OCI-M2 (cell line): ENCODE data around the gene IL17RD.

Source experiments
- DNase-seq: peaks from one replicate; lab custom pipeline; 2025; ENCODE audit not compliant: unreplicated experiment; lab: John Stamatoyannopoulos, UW

Gene IL17RD

DNA sequence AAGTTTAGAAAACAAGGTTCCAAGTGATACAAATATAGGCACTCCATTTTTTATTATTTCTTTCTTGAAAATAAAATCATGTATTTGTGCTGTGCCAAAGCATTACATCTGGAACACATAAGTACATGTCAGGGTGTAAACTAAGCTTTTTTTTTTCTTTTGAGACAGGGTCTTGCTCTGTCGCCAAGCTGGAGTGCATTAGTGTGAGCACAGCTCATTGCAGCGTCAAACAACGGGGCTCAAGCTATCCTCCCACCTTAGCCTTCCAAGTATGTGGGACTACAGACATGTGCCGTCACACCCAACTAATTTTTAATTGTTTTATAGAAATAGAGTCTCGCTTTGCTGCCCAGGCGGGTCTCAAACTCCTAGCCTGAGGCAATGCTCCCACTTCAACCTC lies 95.7 kb downstream of the IL17RD start:
- DNase-seq = no peak

DNA sequence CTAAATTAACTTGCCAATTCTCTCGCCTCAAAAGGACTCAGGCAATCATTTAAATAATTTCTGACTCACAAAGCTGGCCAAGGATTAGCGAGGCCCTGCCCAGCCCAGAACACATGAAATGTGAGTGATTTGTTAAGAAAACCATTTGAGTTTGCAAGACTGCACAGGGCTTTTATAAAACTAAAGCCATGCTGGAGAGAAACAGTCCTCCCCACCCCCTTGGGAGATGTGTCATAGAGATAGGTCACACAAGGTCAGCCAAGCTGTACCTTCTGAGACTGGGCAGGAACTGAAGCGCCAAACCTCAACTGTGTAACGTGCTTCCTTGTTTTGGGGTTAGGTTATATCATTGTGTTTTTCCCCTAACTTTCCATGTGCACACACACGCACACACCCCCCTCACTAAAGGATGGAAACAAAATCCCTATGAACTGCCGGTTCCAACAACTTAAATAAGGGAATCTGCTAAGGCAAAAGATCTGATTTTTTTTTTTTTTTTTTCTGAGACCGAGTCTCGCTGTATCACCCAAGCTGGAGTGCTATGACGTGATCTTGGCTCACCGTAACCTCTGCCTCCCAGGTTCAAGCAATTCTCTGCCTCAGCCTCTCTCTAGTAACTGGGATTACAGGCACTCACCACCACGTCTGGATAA lies 96.6 kb downstream of the IL17RD start:
- no peak for DNase-seq

DNA sequence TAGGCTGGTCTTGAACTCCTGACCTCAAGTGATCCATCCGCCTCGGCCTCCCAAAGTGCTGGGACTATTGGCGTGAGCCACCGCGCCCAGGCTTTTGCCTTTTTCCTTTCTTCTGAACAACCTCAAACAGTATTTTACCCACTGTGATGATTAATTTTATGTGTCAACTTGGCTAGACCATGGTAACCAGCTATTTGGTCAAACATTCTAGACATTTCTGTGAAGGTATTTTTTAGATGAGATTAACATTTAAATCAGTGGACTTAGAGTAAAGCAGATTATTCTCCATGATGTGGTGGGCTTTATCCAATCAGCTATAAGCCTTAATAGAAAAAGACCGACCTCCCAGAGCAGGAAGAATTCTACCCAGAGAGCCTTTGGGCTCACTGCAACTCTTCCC lies 98.7 kb downstream of the IL17RD start:
- no peak for DNase-seq

DNA sequence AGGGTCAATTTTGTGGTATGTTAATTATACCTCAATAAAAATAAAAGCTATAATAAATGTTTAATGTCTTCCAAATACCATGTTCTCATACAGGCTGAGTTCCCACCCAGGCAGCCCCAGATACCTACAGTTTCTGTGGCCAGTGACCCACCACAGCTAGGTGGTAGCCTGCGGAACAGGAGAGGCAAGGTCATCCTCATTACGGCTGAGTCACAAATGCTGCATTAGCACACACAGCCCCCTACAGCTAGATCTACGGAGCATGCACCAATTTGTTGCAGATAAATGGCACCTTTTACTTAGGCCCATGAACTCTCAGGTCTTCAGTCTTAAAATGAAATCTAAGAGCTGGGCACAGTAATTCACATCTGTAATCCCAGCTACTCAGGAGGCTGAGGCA lies 99.6 kb downstream of the IL17RD start:
- no peak for DNase-seq

DNA sequence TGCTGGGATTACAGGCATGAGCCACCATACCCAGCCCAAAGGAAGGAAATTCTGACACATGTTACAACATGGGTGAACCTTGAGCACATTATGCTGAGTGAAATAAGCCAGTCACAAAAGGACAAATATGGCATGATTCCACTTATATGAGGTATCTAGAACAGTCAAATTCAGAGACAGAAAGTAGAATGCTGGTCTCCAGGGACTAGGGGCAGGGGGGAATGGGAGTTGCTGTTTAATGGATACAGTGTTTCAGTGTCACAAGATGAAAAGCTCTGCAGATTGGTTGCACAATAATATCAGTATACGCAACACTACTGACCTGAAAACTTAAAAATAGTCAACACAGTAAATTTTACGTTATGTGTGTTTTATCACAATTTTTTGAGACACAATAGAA lies 100.6 kb downstream of the IL17RD start:
- no peak for DNase-seq

DNA sequence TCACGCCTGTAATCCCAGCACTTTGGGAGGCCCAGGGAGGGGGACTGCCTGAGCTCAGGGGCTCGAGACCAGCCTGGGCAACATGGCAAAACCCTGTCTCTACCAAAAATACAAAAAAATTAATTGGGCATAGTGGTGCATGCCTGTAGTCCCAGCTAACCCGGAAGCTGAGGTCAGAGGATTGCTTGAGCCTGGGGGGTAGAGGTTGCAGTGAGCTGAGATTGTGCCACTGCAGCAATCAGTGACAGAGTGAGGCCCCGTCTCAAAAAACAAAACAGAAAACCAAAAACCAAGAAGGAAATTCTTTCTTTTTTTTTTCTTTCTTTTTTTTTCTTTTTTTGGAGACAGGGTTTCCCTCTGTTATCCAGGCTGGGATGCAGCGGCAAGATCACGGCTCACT lies 101.2 kb downstream of the IL17RD start:
- no peak for DNase-seq

DNA sequence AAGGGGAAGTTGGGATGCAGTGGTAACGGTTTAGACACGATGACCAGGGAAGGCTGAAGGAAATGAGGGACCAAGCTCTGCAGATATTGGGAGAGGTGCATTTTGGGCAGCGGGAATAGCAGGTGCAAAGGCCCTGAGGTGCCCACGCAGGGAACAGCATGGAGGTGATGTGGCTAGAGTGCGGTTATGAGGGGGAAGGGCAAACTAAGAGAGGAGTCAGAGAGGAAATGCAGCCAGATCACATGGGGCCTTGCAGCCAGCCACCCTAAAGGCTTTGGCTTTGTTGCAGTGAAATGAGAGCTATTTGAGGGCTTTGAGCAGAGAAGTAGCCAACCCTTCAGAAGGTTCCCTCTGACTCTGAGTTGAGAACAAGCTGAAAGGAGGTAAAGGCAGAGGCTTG lies 102.1 kb downstream of the IL17RD start:
- no peak for DNase-seq

DNA sequence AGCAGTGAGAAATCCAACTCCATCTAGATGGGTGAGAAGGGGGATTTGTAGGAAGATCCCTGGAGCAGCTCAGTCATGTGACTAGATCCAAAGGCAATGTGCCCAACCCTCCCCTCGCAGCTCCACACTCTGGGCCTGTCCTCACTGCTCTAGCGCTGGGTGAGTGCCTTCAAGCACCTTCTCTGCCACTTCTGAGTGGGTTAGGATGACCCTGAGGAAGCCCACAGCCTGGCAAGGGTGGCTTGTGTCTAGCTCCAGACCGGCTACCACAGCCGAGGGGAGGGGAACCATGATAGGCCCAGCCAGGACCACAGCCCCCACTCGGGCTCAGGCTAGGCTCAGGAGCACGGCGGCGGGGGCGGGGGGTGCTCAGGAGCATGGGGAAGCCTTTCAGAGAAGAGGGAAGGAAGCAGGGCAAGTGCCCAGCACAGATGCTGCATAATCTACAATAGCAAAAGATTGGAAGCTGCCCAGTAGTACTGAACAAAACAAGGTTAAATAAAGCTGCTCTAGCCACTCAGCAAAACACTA lies 103.0 kb downstream of the IL17RD start:
- no peak for DNase-seq

DNA sequence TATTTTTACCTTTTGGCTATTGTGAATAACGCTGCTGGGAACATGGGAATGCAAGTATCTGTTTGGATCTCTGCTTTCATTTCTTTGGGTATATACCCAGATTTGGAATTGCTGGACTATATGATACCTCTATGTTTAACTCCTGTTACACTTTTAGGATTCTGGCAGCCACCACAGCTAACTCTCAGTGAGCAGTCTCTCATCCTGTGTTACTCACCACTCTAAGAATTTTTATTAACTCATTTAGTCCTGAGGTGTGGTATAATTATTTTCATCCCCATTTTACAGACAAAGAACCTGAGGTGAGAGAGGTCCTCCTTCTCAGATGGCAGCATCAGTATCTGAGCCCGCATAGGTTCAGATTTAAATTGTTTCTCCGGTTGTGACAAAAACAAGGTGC lies 103.6 kb downstream of the IL17RD start:
- DNase-seq = no peak

DNA sequence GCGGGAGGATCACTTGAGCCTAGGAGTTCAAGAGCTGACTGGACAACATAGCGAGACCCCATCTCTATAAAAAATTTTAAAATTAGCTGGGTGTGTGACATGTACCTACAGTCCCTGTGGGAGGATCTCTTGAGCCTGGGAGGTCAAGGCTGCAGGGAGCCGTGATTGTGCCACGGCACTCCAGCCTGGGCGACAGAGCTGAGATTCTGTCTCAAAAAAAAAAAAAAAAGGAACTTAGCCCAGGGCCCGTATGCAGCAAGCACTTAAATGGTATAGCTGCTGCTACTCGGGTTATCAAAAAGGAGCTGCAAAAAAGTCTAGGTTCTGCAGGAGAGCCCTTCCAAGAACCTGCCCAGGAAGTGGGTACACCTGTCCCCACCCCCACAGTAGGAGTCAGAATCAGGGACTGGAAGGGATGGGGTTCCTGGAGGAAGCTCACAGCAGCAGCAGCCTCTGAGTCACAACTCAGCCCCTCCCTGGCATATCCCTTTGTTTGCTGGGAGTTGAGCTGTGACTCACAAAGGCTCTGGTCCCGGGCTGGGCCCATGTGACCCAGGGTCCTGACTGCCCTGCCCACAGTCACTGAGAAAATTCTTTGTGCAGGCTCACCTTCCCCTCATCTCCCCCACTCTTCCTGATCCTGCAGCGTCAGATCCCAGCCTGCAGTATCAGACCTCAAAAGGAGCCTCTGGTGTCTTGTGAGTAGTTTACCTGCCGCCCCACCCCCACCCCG lies 104.9 kb downstream of the IL17RD start, which contains the start of gene SPATA12:
Gene SPATA12, plus strand, starts transcription at position 576 of the 733 bp plus-strand sequence. CDS start 13,031 bp downstream, outside the sequence.
- no peak for DNase-seq

DNA sequence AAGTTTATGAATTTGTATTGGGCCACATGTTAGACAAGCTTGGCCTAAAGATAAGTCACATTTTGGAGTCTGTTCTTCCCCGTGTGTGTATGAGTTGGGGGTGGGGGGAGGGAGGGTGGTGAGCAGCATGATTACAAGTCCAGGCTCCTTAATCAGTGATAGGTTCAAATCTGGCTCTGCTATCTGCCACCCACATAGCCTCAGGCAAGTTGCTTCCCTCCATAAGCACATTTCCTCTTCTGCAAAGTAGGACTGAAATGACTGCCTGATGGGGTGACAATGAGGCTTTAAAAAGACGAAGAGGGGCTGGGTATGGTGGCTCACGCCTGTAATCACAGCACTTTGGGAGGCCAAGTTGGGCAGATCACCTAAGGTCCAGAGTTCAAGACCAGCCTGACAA lies 105.7 kb downstream of the IL17RD start:
- DNase-seq = no peak

DNA sequence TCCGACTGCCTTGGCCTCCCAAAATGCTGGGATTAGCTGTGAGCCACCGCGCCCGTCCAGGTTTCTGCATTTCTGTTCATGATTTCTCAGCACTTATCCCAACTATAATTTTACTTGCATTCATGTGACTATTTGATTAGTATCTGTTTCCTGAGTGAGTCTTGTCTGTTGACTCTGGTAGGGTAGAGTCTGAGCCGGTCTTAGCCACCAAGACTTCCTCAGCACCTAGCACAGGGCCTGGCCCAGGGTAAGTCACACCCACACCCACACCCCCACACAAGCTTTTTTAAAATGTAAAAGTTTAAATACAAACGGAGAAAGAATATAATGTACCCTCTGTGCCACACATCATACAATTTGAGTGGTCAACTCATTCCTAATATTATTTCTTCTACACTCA lies 107.8 kb downstream of the IL17RD start:
- no peak for DNase-seq

DNA sequence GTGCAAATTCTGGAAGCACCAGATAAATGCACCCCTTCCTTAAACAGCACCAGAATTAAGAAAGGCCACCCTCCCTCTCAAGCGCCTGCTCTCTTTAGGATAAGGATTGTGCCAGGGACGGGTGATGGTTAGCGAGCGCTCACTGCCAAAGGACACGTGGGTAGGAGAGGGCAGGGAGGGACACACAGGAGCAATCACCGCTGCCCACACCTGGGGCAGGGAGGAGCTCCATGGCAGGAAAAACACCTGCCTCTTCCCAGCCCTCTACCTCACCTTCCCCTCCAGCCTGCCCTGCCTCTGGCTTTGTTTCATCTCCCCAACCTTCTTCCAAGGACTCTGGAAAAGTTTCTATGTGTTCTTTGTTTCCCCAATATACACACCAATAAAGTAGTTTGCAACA lies 112.0 kb downstream of the IL17RD start:
- no peak for DNase-seq

DNA sequence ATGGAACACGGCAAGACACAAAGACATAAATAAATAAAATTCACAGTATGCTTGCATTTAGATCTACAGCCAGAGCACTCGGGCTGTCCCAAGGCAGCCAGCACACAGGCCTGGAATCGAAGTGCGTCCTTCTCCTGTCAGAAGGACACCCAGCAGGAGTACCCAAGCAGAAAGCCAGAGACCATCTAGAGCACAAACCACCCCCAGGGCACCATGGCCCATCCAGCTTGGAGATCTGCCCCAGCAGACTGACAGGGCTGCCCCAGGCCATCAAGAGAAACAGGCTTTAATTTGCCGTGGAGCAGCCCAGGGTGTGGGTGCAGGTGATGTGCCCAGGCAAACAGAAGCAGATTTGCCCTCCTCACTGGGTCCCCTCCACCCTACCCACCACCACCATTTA lies 112.5 kb downstream of the IL17RD start:
- DNase-seq = no peak

DNA sequence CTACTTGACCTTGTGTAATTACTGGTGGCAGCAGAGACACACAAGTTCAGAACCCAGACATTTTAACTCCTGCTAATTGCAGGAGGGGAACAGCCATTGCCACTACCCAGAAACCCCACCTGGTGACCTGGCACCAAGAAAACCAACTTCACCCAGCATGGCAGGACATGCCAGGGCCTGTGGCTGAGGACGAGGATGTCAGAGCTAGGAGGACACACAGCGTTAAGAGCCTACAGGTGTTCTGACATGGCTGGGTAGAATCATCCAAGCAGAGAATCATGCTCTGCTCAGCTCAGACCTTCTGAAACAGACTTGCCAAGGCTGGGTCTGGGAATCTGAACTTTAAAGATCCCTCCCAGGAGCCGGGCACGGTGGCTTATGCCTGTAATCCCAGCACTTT lies 116.4 kb downstream of the IL17RD start:
- no peak for DNase-seq

DNA sequence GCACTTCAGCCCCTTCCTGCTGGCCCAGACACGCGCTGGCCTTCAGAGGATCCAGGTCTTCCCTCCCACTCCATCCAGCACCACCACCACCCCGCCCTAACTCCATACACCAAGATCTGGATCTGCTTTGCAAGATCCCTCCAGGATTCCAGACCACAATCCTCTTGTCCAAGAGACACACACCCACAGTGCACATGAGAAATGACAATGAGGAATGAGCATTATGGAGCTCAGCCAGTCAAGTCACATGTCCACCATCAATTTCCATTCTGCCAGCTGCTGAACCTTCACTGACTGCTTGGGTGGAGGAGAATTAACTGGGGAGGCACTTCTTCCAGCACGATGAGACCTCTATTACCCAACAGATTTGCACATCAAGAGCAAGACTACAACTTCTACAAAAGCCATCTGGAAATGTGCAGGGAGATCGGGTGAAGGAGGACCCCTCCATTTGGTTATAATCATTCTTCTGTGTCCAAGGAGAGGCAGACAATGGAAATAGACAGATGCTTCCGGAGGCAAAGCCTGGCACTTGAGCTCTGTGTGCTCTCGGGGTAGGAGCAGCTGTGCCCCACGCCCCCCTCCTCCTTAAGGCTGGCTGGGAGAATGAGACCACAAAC lies 117.0 kb downstream of the IL17RD start:
- DNase-seq = no peak

DNA sequence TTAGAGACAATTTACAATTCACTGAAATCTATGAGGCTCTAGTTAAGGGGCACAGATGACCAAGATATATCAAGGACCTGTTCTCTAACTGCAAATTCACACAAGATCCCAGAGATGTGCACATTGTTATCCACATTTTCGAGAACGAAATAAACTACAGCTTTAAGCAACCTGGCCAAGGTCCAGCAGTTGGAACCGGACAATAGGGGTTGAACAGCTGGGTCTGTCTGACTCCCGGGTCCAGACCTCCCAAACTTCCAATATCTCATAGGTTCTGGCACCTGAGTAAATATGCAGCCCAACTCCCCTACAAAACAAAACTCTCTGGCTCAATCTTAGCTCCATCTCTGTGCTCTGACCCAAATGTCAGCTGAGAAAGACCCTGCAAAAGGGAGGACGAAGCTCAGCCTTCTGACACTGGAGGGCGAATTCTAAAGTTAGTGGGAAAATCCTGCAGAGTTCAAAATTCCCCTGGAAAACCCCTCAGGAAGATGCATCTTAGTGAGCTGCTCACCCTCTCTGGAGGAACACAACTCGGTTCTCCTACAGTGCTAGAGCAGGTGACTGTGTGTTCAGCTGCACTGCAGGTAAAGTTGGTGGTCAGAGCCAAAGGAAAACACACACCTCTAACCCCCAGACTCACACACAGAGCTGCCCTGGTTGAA lies 118.9 kb downstream of the IL17RD start:
- DNase-seq = no peak

DNA sequence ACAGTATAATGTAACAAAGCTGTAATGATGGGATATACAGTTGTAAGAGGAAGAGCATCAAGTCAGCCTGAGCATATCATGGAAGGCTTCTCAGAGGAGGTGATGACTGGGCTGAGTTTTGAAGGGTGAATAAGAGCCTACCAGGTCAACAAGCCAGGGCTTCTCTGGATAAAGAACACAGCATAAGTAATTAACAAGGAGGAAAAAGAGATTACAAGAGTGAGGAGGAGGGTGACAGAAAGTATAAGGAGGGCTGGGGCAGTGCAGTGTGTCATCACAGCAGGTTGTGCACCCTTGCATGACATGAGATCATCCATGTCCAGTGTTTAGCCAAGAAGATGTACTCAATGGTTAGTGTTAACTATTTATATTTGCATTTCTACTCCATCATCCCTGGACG lies 121.6 kb downstream of the IL17RD start:
- DNase-seq = no peak

DNA sequence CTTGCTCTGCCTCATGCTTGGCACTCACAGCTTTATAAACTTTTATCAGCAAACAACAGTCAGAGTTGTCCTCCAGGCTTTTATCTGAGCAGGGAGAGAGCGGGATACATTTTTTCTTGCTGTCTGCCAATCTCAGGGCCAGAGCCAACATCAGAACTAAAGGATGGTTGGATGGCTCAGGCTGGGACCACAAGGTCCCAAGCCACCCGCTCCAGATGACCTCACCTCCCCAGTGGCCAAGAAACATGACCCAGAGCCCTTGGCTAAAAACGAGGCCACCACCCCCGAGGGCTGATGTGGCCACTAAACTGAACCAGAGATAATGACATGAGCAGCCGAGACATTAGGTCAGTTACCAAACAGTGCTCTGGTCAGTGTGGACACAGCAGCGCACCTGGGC lies 123.5 kb downstream of the IL17RD start:
- no peak for DNase-seq
